HG03045 (cell line): ENCODE measurements around the gene ATP6AP2.
"Not testable (repeated sequence)": the region's sequence is repeated elsewhere in the genome, so short reads cannot be mapped to it uniquely, and the experiment has no call there.

Source experiments
- ATAC-seq: cut with Tn5 transposase; IDR thresholded peaks from one replicate; pipeline ENCODE4 v1.9.1; 2021; ENCODE audit warnings: mild to moderate bottlenecking, moderate library complexity; ENCODE audit not compliant: unreplicated experiment

Gene ATP6AP2

GRCh38 chrX:40573763-40574162 is 7.0 kb upstream of the ATP6AP2 start:
- ATAC-seq, result no peak

GRCh38 chrX:40575411-40575810 is 5.4 kb upstream of the ATP6AP2 start:
- not testable (repeated sequence) for ATAC-seq

- ATAC-seq, result no peak
These were observed 4.5 kb upstream of the ATP6AP2 start for GRCh38 chrX:40576291-40576690.

- ATAC-seq, result no peak
These were observed 2.6 kb upstream of the ATP6AP2 start for GRCh38 chrX:40578039-40578695.

- ATAC-seq, result no peak
These were observed 1.6 kb upstream of the ATP6AP2 start for GRCh38 chrX:40579141-40579540.

GRCh38 chrX:40579900-40580536 is 752 bp upstream of the ATP6AP2 start:
- peak; percentile 41 for ATAC-seq

GRCh38 chrX:40581336-40581920 is 658 bp downstream of the ATP6AP2 start:
- ATAC-seq, result no peak

- not testable (repeated sequence) for ATAC-seq
These were observed 1.4 kb downstream of the ATP6AP2 start for GRCh38 chrX:40582178-40582577.

GRCh38 chrX:40582811-40583210 is 2.0 kb downstream of the ATP6AP2 start:
- no peak for ATAC-seq

GRCh38 chrX:40587623-40588022 is 6.9 kb downstream of the ATP6AP2 start:
- not testable (repeated sequence) for ATAC-seq

GRCh38 chrX:40589616-40590321 is 9.0 kb downstream of the ATP6AP2 start:
- not testable (repeated sequence) for ATAC-seq

- ATAC-seq, result no peak
These were observed 22.7 kb downstream of the ATP6AP2 start for GRCh38 chrX:40603446-40603845.

- ATAC-seq, result no peak
These were observed 26.6 kb downstream of the ATP6AP2 start for GRCh38 chrX:40607381-40607780.

- no peak for ATAC-seq
These were observed 31.7 kb downstream of the ATP6AP2 start for GRCh38 chrX:40612511-40612910.

- ATAC-seq, result no peak
These were observed 35.2 kb downstream of the ATP6AP2 start for GRCh38 chrX:40615976-40616375.

GRCh38 chrX:40617566-40617965 is 36.8 kb downstream of the ATP6AP2 start:
- no peak for ATAC-seq

- no peak for ATAC-seq
These were observed 41.8 kb downstream of the ATP6AP2 start for GRCh38 chrX:40622479-40623138.

- no peak for ATAC-seq
These were observed 42.4 kb downstream of the ATP6AP2 start, which contains the start of gene MPC1L for GRCh38 chrX:40623139-40623536. TSS of gene MPC1L (plus strand) at chrX:40623428. CDS start at chrX:40623566, 138 bp downstream.

GRCh38 chrX:40623665-40624064 is 42.9 kb downstream of the ATP6AP2 start:
- ATAC-seq, result no peak

GRCh38 chrX:40625294-40625693 is 44.5 kb downstream of the ATP6AP2 start:
- ATAC-seq, result no peak

- no peak for ATAC-seq
These were observed 47.7 kb downstream of the ATP6AP2 start for GRCh38 chrX:40628506-40628905.
